Left ventricle myocardium inferior (tissue), 1 donor: Measurements from ENCODE around the gene FREM3. TPM values are rescaled to one million over a fixed set of nuclear protein-coding genes. Genes with fewer than 3 reads are reported as not detected.

Experiments
- DNase-seq: peaks from one replicate; pipeline ENCODE4 v3.0.0-alpha.2; 2020
- H3K27ac ChIP-seq: fragments of 200-600 bp; replicated peaks from 2 replicates; pipeline ENCODE4 v1.8.0; 2021
- H3K27me3 ChIP-seq: fragments of 200-600 bp; 2 replicates; pipeline ENCODE4 v1.8.0; 2021; ENCODE audit warnings: low read depth
- H3K36me3 ChIP-seq: fragments of 200-600 bp; 2 replicates; pipeline ENCODE4 v1.8.0; 2021
- H3K4me1 ChIP-seq: fragments of 200-600 bp; 2 replicates; pipeline ENCODE4 v1.8.0; 2021
- H3K4me3 ChIP-seq: fragments of 200-600 bp; 2 replicates; pipeline ENCODE4 v1.8.0; 2021; ENCODE audit warnings: mild to moderate bottlenecking, moderate library complexity
- H3K9me3 ChIP-seq: fragments of 200-600 bp; replicated peaks from 2 replicates; pipeline ENCODE4 v1.8.0; 2021
- CTCF ChIP-seq: fragments of 200-600 bp; IDR thresholded peaks from 2 replicates; pipeline ENCODE4 v1.8.0; 2021; ENCODE audit warnings: antibody characterized with exemption, mild to moderate bottlenecking, borderline replicate concordance
- intact Hi-C: fragments of 100-400 bp; cut with micrococcal nuclease; formaldehyde crosslinking; loops from one replicate; pipeline ENCODE4 v1.11.0; 2022
- total RNA-seq: library from RNA; stranded (reverse); fragmentation: NEBNext Ultra II Directional; extraction: Animal tissue kit (Norgen Biotek cat#: 25700); gene quantifications from one replicate; pipeline ENCODE4 v1.2.1, GENCODE V29; 2021
- donor health status: DM: no; HTN: yes; CAD: no; lungs with severe emphysema.

FREM3 gene
- total RNA-seq, 1 donor from 2014 or later, result not detected

- no peaks in the 10 kb centered on the region for H3K4me1 ChIP-seq
- no peak for DNase-seq
- H3K36me3 ChIP-seq, result no peaks in the 10 kb centered on the region
- intact Hi-C loops, result no loop called here
- TF ChIP-seq CTCF, result no peak
- H3K4me3 ChIP-seq, result no peak overlapping the region
- H3K27ac ChIP-seq, result no peak overlapping the region
- no peaks in the 10 kb centered on the region for H3K27me3 ChIP-seq
- H3K9me3 ChIP-seq, result no peaks in the 10 kb centered on the region
Measured at GRCh38 chr4:143658336-143658735, 42.1 kb downstream of the FREM3 start.

- no peaks in the 10 kb centered on the region for H3K36me3 ChIP-seq
Measured at GRCh38 chr4:143654571-143654970, 45.9 kb downstream of the FREM3 start.

GRCh38 chr4:143653031-143653430 is 47.4 kb downstream of the FREM3 start:
- no peak overlapping the region for H3K4me3 ChIP-seq
- H3K27me3 ChIP-seq, result no peaks in the 10 kb centered on the region
- H3K27ac ChIP-seq, result no peak overlapping the region
- no peak for TF ChIP-seq CTCF
- DNase-seq, result no peak
- peaks cover 3% of the 10 kb centered on the region for H3K9me3 ChIP-seq
- no peaks in the 10 kb centered on the region for H3K36me3 ChIP-seq
- H3K4me1 ChIP-seq, result no peaks in the 10 kb centered on the region
- intact Hi-C loops, result no loop called here

More at GRCh38 chr4:143654571-143654970, 45.9 kb downstream of the FREM3 start:
- Histone ChIP-seq H3K4me1 (no peaks in the 10 kb centered on the region), H3K27ac (no peak overlapping the region), H3K27me3 (no peaks in the 10 kb centered on the region), H3K4me3 (no peak overlapping the region), H3K9me3 (no peaks in the 10 kb centered on the region)
- no peak for TF ChIP-seq CTCF
- DNase-seq, result no peak
- intact Hi-C loops, result no loop called here

DNA sequence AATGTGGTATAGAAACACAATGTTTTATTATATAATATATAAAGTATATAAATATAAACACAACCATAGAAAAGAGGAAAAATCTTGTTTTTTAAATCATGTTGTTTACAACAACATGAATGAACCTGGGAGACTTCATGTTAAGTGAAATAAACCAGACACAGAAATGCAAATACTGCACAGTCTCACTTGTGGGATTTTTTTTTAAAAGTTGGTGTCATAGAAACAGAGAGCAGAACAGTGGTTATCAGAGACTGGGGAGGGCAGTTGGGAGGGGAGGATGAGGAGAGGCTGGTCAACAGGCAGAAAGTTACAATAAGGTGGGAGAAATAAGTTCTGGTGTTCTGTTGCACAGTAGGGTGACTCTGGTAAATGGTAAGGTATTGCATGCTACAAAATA is 57.1 kb downstream of the FREM3 start:
- DNase-seq, result no peak
- Histone ChIP-seq H3K4me3 (no peak overlapping the region), H3K9me3 (peaks cover 17% of the 10 kb centered on the region), H3K36me3 (no peaks in the 10 kb centered on the region), H3K4me1 (peaks cover 17% of the 10 kb centered on the region), H3K27me3 (no peaks in the 10 kb centered on the region), H3K27ac (no peak overlapping the region)
- intact Hi-C loops, result no loop called here
- TF ChIP-seq CTCF, result no peak

GRCh38 chr4:143642611-143643010 is 57.9 kb downstream of the FREM3 start:
- H3K36me3 ChIP-seq, result no peaks in the 10 kb centered on the region
- no peak overlapping the region for H3K27ac ChIP-seq
- H3K9me3 ChIP-seq, result peaks cover 9% of the 10 kb centered on the region
- no peak for TF ChIP-seq CTCF
- H3K4me1 ChIP-seq, result peaks cover 17% of the 10 kb centered on the region
- DNase-seq, result no peak
- H3K4me3 ChIP-seq, result no peak overlapping the region
- no peaks in the 10 kb centered on the region for H3K27me3 ChIP-seq
- intact Hi-C loops, result no loop called here

DNA sequence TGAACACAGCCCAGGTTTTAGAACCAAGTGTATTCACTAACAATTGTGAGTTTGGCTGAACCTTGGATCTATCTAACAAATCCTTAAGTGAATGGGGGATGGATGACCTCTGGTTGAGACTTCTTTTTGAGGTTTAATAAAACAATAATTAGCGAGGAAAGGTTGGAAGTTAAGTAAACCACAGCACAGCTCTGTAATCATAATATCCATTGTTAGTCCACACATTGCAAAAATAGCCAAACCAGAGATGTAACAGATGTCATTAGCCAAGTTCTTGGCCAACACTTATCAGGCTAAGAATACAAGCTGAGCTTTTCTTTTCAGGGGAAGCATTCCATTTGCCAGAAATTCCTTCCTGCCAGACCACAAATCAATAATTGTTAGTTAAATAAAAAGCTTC is 59.1 kb downstream of the FREM3 start:
- no peak for DNase-seq
- peaks cover 17% of the 10 kb centered on the region for H3K4me1 ChIP-seq
- H3K9me3 ChIP-seq, result peaks cover 6% of the 10 kb centered on the region
- TF ChIP-seq CTCF, result no peak
- H3K27ac ChIP-seq, result no peak overlapping the region
- no peak overlapping the region for H3K4me3 ChIP-seq
- intact Hi-C loops, result no loop called here
- no peaks in the 10 kb centered on the region for H3K27me3 ChIP-seq
- no peaks in the 10 kb centered on the region for H3K36me3 ChIP-seq
